MV-4-11 (cell line): ENCODE measurements around the gene WBP2.

ENCODE experiments used
- DNase-seq: peaks from one replicate; lab custom pipeline; 2025; lab: John Stamatoyannopoulos, UW

The WBP2 gene

DNA sequence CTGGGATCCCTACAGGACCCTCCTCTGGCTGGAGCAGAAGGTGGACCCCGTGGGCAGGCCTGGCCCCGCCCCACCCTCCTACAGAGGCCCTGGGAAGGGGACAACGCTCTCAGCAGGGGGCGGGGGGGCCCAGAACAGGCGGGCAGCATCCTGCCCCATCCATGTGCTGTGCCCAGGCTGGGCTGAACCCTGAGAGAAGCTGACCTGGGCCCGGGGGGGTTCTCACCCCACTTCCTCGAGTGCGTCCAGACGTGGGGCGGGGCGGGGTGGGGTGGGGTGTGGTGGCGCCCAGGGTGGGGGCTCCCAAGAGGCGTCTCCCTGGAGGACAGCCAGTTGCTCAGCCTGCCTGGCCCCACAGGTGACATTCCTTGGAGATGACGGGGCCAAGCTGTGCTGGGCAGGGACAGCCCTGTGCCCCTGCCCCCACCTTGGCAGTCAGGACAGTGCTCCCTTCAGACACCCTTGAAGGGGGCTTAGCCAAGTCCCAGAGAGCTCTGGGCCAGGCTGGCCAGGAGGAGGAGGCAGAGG, 10.5 kb downstream of the WBP2 start:
- DNase-seq, result no peak

DNA sequence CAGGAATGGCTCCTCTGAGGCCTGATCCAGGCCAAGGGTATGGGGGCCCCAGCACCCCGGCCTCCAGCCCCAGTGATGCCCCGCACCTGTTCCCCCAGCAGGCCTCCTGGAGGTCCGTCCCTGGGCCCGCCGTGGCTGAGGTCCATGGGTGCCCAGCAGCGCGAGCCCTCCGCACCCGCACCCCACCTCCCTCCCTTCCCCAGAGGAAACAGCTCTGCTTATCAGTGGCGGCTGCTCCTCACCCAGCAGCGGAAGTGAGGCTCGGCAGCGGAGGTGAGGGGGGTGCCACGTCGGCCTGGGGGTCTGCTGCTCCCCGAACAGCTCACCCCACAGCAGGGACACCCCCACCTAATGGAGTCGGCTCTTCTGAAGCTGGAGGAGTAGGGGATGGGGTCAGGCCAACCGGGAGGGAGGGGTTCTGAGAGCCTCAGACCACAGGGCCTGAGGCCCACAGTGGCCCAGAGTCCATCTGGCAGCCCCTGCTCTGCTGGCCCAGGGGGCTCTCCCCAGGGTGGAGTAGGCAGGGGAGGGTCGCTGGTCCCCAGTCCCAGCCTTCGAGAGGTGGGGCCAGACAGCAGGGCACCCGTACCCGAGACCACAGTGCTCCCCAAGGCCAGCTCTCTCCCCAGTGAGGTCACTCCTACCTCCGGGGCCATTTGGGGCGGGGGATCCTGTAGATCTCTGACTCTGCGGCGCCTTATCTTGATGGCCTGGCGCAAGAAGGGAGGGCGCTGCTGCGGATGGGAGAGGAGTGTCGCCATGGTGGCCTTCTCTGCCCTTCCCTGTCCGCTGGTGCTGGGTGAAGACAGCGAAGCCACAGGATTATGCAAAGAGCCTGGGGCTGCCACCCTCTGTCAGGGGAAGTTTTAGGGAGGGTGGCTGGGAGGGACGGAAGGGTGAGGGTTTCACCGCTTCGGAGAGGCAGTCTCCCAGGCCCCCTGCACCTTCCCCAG, 11.3 kb downstream of the WBP2 start, which contains the start of gene UNC13D:
Gene UNC13D, minus strand, starts transcription at position 828 of the 953 bp plus-strand sequence. Its CDS starts 67 bp downstream, at position 761.
- peak; percentile 70 for DNase-seq

- DNase-seq, result no peak
These were observed 12.1 kb downstream of the WBP2 start for GRCh38 chr17:75842963-75843576.

DNA sequence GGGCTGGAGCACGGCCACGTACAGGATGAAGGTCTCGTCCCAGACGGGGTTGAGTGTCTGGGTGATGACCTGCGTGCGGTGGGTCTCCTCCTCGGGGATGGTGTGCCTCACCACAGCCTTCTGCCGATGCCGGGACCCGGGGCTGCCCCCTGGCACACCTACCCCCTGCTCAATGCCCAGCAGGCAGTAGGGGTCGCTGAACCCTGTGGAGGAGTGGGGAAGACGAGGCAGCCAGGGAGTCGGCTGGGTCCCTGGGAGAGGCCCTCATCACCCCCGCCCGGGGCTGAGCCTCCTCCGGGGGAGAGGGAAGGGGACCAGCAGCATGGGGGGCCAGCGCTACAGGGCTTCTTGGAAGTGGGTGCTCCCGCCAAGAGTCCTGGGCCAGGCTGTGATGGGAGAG, 12.7 kb downstream of the WBP2 start:
- no peak for DNase-seq

DNA sequence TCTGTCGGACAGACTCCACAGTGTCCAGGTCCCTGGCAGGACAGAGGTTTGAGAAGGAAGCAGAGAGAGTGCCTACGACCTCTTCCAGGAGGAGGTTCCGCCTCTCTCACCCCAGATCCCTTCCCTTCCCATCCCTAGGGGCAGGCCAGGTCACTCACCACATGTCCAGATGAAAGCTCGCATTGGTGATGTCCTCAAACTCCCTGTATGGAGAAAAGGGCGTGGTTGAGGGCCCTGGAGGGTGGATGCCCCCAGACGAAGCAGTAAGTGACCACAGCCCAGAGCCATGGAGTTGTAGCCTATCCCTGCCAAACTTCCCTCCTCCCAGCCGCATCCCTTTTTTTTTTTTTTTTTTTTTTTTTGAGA, 14.4 kb downstream of the WBP2 start:
- no peak for DNase-seq

- DNase-seq, result no peak
These were observed 15.0 kb downstream of the WBP2 start for GRCh38 chr17:75839942-75840798.

DNA sequence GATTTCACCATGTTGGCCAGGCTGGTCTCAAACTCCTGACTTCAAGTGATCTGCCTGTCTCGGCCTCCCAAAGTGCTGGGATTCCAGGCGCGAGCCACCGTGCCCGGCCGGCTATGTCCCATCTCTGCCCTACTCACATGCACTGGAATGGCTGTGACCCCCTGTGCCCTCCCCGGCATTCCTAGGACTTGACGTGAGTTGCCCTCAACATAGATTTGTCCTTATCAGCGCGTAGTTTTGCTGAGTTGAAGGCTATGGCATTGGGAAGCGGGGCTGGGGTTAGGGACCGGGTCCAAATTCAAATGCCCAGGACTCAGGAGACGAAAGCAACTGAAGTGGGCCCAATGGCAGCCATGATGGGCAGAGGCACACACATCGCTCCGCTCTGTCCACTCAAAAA, 16.7 kb downstream of the WBP2 start:
- no peak for DNase-seq

GRCh38 chr17:75837899-75838298, 17.2 kb downstream of the WBP2 start:
- no peak for DNase-seq

DNA sequence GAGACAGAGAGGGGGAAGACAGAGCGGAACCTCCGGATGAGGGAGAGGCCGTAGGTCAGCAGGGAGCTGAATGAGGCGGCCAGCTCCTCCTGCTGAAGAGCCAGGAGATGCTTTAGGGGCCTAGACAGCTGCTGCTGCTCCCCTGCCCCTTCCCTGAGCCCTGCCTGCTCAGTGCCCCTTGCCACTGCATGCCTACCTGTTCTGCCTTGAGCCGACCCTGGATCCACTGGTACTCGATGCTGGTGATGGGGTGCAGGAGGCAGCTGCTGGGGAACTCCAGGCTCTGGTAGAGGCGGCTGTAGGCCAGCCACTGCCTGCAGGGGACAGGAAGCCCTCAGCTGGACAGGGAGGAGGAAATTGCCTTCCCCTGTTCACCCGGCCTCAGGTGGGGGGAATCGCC, 18.5 kb downstream of the WBP2 start:
- no peak for DNase-seq

GRCh38 chr17:75835654-75835987, 19.5 kb downstream of the WBP2 start:
- DNase-seq, result no peak

DNA sequence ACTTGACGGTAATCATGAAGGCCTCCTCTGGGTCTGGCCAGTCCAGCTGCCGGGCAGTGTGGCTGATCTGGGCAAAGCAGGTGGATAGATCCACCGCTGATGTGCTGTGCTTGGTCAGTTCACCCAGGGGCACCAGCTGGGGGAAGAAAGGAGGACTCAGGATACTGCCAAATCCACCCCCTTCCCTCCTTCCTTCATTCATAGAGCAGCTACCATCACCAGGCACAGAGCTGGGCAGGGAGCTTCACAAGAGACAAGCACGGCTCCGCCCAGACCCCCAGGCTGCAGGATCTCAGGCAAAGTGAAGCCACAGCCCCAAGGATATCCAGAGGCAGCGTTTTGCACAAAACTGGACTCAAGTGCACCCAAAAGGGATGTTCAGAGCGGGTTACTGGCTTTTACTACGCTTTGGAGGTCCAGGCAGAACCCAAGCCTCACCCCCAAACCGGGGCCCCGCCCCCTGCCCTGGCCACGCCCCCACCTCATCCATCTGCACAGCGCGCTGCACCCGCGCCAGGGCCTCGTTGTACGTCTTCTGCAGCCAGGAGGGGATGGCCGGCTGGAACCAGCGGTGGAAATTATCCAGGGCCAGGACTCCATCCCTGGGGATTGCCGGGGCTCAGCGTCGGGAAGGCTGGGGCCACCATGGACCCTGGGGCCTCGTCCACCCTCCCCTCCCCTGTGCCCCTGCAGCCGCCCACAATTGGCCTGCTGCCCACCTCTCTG, 20.0 kb downstream of the WBP2 start:
- DNase-seq, result no peak

DNA sequence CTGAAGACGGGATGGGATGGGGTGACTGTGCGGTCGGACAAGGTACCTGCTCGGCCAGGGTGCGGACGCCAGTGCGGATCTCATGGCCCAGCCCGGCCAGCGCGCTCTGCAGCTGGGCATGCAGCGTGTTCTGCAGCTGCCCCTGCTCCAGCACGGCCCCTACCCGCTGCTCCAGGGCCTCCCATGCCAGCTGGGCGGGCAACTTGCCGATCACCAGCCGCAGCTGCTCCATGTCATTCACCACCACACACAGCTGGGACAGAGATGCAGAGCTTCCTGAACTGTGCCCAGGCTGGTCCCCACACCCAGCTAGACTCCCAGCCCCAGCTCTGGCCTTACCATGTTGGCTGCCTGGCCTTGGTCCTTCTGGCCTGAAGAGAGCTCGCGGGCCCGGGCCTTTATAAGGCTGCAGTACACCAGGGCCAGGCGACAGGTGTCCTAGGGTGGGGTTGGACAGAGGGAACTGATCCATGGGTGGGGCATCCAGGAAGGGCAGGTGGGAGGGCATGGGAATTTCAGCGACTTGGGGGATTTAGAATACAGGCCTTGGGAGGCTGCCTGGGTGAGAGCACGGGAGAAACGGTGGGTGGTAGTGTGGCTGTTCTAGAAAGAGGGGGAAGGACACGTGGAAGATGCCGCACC, 20.7 kb downstream of the WBP2 start:
- no peak for DNase-seq

GRCh38 chr17:75832652-75833400, 22.3 kb downstream of the WBP2 start:
- no peak for DNase-seq

DNA sequence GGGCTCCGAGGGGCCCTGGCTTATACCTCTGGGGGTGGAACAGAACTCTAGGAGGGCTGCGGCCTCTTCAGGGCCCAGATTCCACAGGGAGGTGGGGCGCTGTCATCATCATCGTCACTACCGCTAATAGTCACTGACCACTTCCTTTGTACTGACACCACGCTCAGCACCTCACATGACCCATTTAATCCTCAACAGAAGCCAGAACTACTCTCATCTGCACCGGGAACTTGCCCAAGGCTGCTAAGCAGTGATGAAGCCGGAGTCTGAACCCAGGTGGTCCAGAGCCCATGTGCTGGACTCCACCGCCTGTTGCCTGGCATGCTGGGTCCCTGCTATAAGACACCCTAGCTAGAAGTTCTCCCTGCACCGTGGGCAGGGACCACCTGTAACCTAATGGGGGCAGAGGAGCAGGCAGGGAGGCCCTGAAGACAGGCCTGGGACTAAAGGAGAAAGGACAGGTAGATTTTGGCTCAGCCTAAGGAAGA, 22.9 kb downstream of the WBP2 start:
- peak; percentile 84 for DNase-seq

GRCh38 chr17:75831032-75831571, 24.0 kb downstream of the WBP2 start:
- no peak for DNase-seq

- DNase-seq, result no peak
These were observed 24.7 kb downstream of the WBP2 start for GRCh38 chr17:75830164-75831031.

GRCh38 chr17:75829747-75830146, 25.4 kb downstream of the WBP2 start:
- DNase-seq, result no peak

DNA sequence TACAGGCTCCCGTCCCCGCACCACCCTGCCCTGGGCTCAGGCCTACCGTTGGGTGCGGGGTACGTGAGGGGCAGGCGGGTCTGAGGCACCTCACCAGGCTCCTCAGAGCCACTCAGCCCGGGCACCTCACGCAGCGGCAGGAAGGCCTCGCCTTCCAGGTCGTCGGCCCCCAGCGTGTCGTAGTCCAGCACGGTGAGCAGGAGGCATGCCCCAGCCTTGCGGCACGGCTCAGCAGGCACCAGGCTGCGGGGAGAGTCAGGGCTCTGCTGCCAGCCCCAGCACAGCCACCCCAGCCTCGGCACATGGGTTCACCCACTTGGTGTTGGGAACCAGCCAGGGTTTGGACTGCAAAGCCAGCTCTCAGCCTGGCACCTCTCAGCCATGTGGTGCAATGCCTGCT, 26.4 kb downstream of the WBP2 start:
- DNase-seq, result no peak

DNA sequence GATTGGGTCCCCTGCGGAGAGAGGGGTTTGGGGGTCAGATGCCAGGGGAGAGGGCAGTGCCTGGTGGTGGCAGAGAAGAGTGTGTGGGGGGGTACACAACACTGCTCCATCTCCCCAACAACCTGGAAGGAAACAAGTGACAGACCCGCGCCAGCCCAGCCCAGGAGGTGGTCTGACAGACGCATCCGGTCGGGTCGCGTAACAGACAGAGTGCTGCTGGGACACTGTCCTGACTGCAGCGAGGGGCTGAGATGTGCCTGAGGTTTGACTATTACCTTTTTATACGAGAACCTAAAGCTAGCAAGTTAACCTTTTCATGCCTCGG, 27.1 kb downstream of the WBP2 start:
- no peak for DNase-seq
